Endothelial cell of umbilical vein (primary cell): ENCODE results near the gene MAML3.

ENCODE experiments used
- CTCF ChIP-seq, 2 donors: IDR thresholded peaks; 1 replicate in 1 of 2; 2 replicates in 1 of 2; pipeline ENCODE4 v1.5.1; 2011; ENCODE audit warnings: low read length in 2 of 2, mild to moderate bottlenecking in 2 of 2, moderate library complexity in 2 of 2, control low read depth in 1 of 2, inconsistent platforms in 1 of 2, low read depth in 1 of 2; ENCODE audit not compliant: insufficient read depth in 1 of 2; ENCODE audit errors: extremely low read depth in 1 of 2
- EZH2 ChIP-seq: IDR thresholded peaks from 2 replicates; pipeline ENCODE4 v1.6.1; 2012; ENCODE audit warnings: borderline replicate concordance, low read depth, mild to moderate bottlenecking, moderate library complexity, low read length, inconsistent platforms; ENCODE audit not compliant: severe bottlenecking
- GATA2 ChIP-seq: IDR thresholded peaks from 2 replicates; pipeline ENCODE4 v1.7.0; 2011; ENCODE audit warnings: low read depth, mild to moderate bottlenecking, moderate library complexity, mixed read lengths, low read length; ENCODE audit not compliant: insufficient read length, insufficient read depth
- POLR2A ChIP-seq: IDR thresholded peaks from 2 replicates; pipeline ENCODE4 v1.6.1; 2012; ENCODE audit warnings: low read depth, mild to moderate bottlenecking, control low read depth, low read length
- POLR2AphosphoS5 ChIP-seq: IDR thresholded peaks from 2 replicates; pipeline ENCODE4 v1.6.1; 2012; ENCODE audit warnings: low read depth, mild to moderate bottlenecking, control low read depth, low read length, moderate library complexity; ENCODE audit not compliant: insufficient read depth

GRCh38 chr4:139676913-139677585 is 476.9 kb downstream of the MAML3 start:
- TF ChIP-seq POLR2A (no peak), GATA2 (no peak), EZH2 (no peak), CTCF (IDR thresholded peaks at IDR 0.05; ENCODE audit: extremely low read depth in 1 of 2, insufficient read depth in 1 of 2, low read depth in 1 of 2, low read length in 2 of 2) (no peak), POLR2AphosphoS5 (no peak)
